ENCODE data around the gene RGS17.

Gene RGS17

DNA sequence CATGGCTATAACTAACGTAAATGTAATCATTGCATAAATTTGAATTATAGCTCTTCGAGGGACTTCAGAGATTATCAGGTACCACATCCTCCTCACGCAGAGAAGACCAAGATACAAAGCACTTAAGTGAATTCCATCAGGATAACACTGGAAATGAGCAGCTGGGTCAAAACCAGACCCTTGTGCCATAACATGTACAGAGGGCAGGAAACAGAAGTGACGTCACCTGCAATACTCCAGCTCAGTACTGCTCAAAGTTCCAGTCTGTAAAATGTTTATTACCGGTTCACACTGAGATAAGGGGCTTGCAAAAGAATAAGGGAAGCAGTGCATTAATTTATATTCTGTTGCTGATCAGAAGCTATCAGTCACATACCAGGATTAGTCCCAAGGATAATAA is 45.8 kb downstream of the RGS17 start:
- DNase-seq (ENCODE audit: low read depth), result no peak
- no peak overlapping the region for H3K4me3 ChIP-seq (ENCODE audit: low read depth, low read length)
- TF ChIP-seq, protein P1, sequence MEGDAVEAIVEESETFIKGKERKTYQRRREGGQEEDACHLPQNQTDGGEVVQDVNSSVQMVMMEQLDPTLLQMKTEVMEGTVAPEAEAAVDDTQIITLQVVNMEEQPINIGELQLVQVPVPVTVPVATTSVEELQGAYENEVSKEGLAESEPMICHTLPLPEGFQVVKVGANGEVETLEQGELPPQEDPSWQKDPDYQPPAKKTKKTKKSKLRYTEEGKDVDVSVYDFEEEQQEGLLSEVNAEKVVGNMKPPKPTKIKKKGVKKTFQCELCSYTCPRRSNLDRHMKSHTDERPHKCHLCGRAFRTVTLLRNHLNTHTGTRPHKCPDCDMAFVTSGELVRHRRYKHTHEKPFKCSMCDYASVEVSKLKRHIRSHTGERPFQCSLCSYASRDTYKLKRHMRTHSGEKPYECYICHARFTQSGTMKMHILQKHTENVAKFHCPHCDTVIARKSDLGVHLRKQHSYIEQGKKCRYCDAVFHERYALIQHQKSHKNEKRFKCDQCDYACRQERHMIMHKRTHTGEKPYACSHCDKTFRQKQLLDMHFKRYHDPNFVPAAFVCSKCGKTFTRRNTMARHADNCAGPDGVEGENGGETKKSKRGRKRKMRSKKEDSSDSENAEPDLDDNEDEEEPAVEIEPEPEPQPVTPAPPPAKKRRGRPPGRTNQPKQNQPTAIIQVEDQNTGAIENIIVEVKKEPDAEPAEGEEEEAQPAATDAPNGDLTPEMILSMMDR (IDR thresholded peaks at IDR 0.05; ENCODE audit: control insufficient read depth, extremely low read depth, insufficient read depth), result no peak

DNA sequence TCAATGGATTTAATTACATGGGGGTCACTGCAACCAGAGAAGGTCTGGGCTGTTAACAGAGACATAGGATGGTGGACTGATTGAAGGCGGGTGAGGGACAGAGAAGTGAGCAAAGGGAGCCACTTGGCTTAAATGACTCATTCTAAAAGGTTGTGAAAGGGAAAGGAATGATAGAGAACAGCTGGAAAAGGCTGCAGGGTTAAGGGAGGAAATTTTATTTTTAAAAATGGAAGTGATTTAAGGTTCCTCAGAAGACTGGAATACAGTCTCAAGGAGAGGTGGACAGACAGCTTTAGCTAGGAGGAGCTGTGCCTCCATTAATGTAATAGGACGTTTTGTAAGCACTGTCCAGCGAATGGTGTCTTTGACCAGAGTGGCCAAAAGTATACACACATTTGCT is 46.7 kb downstream of the RGS17 start:
- TF ChIP-seq, protein P1 (IDR thresholded peaks at IDR 0.05; ENCODE audit: control insufficient read depth, extremely low read depth, insufficient read depth), result no peak
- no peak for DNase-seq (ENCODE audit: low read depth)
- no peak overlapping the region for H3K4me3 ChIP-seq (ENCODE audit: low read depth, low read length)

DNA sequence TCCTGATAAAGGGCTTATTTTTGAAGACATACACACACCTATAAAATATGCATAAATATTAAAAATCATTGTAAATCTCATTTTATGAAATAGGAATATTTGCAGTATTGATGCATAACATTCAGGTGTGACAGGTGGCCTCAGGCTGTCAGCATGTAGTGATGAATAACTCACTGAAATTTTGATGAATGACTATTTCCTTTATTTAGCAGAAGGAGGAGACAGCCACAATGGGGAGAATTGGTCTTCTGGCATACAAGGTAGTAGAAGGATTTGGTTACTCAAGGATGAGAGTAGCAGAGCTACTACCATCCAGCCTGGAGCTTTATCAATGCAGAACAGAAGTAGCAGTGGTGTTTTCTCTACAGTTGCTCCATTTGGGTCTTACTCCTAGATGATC is 47.2 kb downstream of the RGS17 start:
- no peak overlapping the region for H3K4me3 ChIP-seq (ENCODE audit: low read depth, low read length)
- DNase-seq (ENCODE audit: low read depth), result no peak
- TF ChIP-seq, protein P1 (IDR thresholded peaks at IDR 0.05; ENCODE audit: control insufficient read depth, extremely low read depth, insufficient read depth), result no peak

DNA sequence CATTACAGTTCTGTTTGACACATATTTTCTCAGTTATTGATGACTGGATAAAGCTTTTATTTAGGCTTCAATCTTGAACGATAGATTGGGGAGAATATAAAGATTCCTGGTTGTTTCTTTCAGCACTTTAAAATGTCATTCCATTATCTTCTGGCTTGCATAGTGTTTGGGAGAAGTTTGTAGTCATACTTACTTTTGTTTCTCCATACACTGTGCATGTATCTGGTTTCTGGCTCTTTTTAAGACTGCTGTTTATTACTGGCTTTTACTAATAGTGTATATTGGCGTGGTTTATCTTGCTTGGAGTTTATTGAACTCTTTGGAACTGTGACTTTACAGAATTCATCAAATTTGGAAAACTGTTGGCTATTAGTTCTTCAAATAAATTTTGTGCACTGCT is 49.2 kb downstream of the RGS17 start:
- H3K4me3 ChIP-seq (ENCODE audit: low read depth, low read length), result no peak overlapping the region
- TF ChIP-seq, protein P1 (IDR thresholded peaks at IDR 0.05; ENCODE audit: control insufficient read depth, extremely low read depth, insufficient read depth), result no peak
- DNase-seq (ENCODE audit: low read depth), result no peak

DNA sequence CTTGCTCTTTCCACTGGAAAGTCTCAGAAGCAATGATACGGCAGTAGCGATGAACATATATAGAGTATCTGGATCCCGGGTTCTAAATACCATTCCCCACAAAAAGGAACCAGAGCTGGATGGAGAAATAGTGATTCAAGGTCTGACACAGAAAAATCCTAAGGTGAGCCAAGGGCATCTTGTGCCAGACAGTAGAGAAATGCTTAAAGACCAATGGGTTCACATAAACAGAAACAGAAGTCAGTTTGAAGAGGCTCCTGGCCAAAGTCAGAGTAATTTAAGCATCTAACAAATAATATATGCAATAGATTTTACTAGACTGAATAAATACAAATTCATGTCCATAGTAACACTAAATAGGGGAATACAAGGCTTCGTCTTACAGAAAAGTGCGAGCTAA is 54.7 kb downstream of the RGS17 start:
- no peak overlapping the region for H3K4me3 ChIP-seq (ENCODE audit: low read depth, low read length)
- TF ChIP-seq, protein P1 (IDR thresholded peaks at IDR 0.05; ENCODE audit: control insufficient read depth, extremely low read depth, insufficient read depth), result no peak
- no peak for DNase-seq (ENCODE audit: low read depth)

DNA sequence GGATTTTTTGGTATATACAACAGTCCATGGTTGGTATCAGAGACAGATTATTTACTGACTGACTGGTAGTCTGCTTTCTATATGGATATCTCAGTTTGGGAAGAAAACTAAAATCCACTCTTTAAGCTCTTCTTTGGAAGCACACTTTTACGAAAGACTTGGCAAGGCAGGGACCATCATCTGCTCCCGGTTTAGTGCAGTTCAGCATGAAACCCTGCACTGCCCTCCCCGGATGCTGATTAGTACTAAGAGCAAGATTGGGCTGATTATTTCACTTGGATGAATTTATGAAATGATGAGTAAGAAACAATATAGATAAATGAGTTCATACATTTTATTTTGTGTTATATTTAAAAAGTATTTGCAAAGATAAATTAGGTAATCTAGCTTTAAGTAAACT is 56.3 kb downstream of the RGS17 start:
- TF ChIP-seq, protein P1 (IDR thresholded peaks at IDR 0.05; ENCODE audit: control insufficient read depth, extremely low read depth, insufficient read depth), result no peak
- DNase-seq (ENCODE audit: low read depth), result no peak
- H3K4me3 ChIP-seq (ENCODE audit: low read depth, low read length), result no peak overlapping the region

DNA sequence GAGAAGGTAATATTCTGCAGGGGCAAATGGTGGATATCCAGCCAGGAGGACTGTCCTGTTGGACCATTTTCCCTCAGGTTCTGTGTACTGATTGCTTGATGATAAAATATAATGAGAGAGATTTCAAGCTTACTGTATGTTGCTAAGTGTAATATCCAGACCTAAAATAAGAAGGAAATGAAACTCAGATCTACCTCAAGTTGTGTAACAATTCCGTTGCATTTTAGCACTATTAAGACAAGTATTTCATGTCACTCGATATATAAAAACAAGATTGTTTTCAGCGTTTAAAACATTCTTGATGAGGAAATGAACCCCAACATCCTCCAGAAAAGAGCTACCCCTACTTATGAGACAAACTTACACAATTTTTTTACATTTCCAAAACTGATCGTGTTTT is 57.2 kb downstream of the RGS17 start:
- no peak overlapping the region for H3K4me3 ChIP-seq (ENCODE audit: low read depth, low read length)
- TF ChIP-seq, protein P1 (IDR thresholded peaks at IDR 0.05; ENCODE audit: control insufficient read depth, extremely low read depth, insufficient read depth), result no peak
- DNase-seq (ENCODE audit: low read depth), result no peak
